Tibial artery (tissue), 4 donors: ENCODE data around the gene ARFGEF3.

Experiments
- DNase-seq, 2 donors: peaks; one replicate each; pipeline ENCODE4 v3.0.0-alpha.2; 2019
- H3K27ac ChIP-seq, 2 donors: fragments of 200-600 bp; sonication (generic) in 1 of 2; 1 replicate in 1 of 2; 2 replicates in 1 of 2; pipeline ENCODE4 v1.5.1; 2018 to 2019; ENCODE audit warnings: mild to moderate bottlenecking in 1 of 2
- H3K27me3 ChIP-seq, 2 donors: fragments of 200-600 bp; sonication (generic) in 1 of 2; one replicate each; pipeline versions ENCODE4 v1.5.1 to v1.6.0; 2016 to 2019
- H3K36me3 ChIP-seq, 3 donors: fragments of 200-600 bp; sonication (generic) in 2 of 3; one replicate each; pipeline ENCODE4 v1.5.1; 2016 to 2019; ENCODE audit warnings: mild to moderate bottlenecking in 2 of 3
- H3K4me1 ChIP-seq, 4 donors: fragments of 200-600 bp; sonication (generic) in 2 of 4; 1 replicate in 3 of 4; 2 replicates in 1 of 4; pipeline ENCODE4 v1.5.1; 2016 to 2019
- H3K4me3 ChIP-seq, 2 donors: fragments of 200-600 bp; sonication (generic) in 1 of 2; 1 replicate in 1 of 2; 2 replicates in 1 of 2; pipeline ENCODE4 v1.5.1; 2018 to 2019; ENCODE audit warnings: mild to moderate bottlenecking in 2 of 2
- H3K9me3 ChIP-seq, 3 donors: fragments of 200-600 bp; sonication (generic) in 1 of 3; one replicate each; pipeline ENCODE4 v1.5.1; 2016 to 2019
- CTCF ChIP-seq, 2 experiments: fragments of 200-600 bp in 1 of 2; fragments of 450-650 bp in 1 of 2; IDR thresholded peaks; one replicate each; pipeline ENCODE4 v1.5.1; 2017 to 2019; ENCODE audit warnings: antibody characterized with exemption in 2 of 2, mild to moderate bottlenecking in 1 of 2, moderate library complexity in 1 of 2
- intact Hi-C: fragments of 100-400 bp; cut with DNase I; formaldehyde crosslinking; loops from one replicate; pipeline ENCODE4 v1.15.0; 2023; ENCODE audit warnings: low total_unique reads

Gene ARFGEF3

GRCh38 chr6:138308731-138309110, 147.0 kb downstream of the ARFGEF3 start:
- no peak for TF ChIP-seq CTCF (IDR thresholded peaks at IDR 0.05)
- H3K9me3 ChIP-seq: no peaks in the 10 kb centered on the region
- no peak overlapping the region for H3K4me3 ChIP-seq
- no peak for DNase-seq
- no peaks in the 10 kb centered on the region for H3K4me1 ChIP-seq
- no peaks in the 10 kb centered on the region for H3K27me3 ChIP-seq
- intact Hi-C loops: no loop called here
- no peak overlapping the region for H3K27ac ChIP-seq
- H3K36me3 ChIP-seq: no peaks in the 10 kb centered on the region

- no peak for TF ChIP-seq CTCF (IDR thresholded peaks at IDR 0.05)
- H3K9me3 ChIP-seq: no peaks in the 10 kb centered on the region
- H3K4me1 ChIP-seq: no peaks in the 10 kb centered on the region
- no peaks in the 10 kb centered on the region for H3K27me3 ChIP-seq
- no peak for DNase-seq
- intact Hi-C loops: no loop called here
- H3K36me3 ChIP-seq: no peaks in the 10 kb centered on the region
- H3K4me3 ChIP-seq: no peak overlapping the region
- H3K27ac ChIP-seq: no peak overlapping the region
These were observed 148.0 kb downstream of the ARFGEF3 start for GRCh38 chr6:138309695-138310094.

- intact Hi-C loops: no loop called here
- DNase-seq: no peak
- TF ChIP-seq CTCF (IDR thresholded peaks at IDR 0.05): no peak
These were observed 148.6 kb downstream of the ARFGEF3 start for GRCh38 chr6:138310294-138310693.

GRCh38 chr6:138310821-138311220, 149.1 kb downstream of the ARFGEF3 start:
- no peaks in the 10 kb centered on the region for H3K27me3 ChIP-seq
- H3K4me1 ChIP-seq: no peaks in the 10 kb centered on the region
- H3K4me3 ChIP-seq: no peak overlapping the region
- no peaks in the 10 kb centered on the region for H3K36me3 ChIP-seq
- no peak overlapping the region for H3K27ac ChIP-seq
- DNase-seq: no peak
- TF ChIP-seq CTCF (IDR thresholded peaks at IDR 0.05): no peak
- intact Hi-C loops: no loop called here
- no peaks in the 10 kb centered on the region for H3K9me3 ChIP-seq

More at GRCh38 chr6:138310294-138310693, 148.6 kb downstream of the ARFGEF3 start:
- Histone ChIP-seq H3K9me3 (no peaks in the 10 kb centered on the region), H3K27ac (no peak overlapping the region), H3K27me3 (no peaks in the 10 kb centered on the region), H3K36me3 (no peaks in the 10 kb centered on the region), H3K4me3 (no peak overlapping the region), H3K4me1 (no peaks in the 10 kb centered on the region)

GRCh38 chr6:138311268-138311667, 149.5 kb downstream of the ARFGEF3 start:
- TF ChIP-seq CTCF (IDR thresholded peaks at IDR 0.05): no peak
- DNase-seq: no peak
- Histone ChIP-seq H3K9me3 (no peaks in the 10 kb centered on the region), H3K4me1 (no peaks in the 10 kb centered on the region), H3K4me3 (no peak overlapping the region), H3K27me3 (no peaks in the 10 kb centered on the region), H3K27ac (no peak overlapping the region), H3K36me3 (no peaks in the 10 kb centered on the region)
- intact Hi-C loops: no loop called here

DNA sequence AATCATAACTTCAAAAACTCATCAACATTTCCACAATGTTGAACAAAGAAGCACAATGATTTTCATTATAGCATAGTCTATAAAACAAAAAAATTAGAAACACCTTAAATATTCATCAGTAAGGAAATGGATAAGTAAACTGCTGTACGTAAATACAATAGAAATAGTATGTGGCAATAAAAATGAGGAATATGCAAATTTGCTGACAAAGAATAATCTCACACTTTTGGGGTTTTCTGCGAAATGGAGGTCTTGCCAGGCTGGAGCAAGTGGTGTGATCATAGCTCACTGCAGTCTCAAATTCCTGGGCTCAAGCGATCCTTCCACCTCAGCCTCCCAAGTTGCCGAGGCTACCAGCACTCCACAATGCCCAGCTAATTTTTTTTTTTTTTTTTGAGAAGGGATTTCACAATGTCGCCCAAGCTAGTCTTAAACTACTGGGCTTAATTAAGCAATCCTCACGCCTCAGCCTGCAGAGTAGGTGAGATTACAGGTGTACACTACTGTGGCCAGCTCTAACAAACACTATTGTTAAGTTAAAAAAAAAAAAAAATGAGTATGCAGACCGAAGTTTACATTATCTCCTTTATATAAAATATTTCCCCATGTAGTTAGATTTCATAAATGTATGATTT, 157.1 kb downstream of the ARFGEF3 start:
- intact Hi-C loops: no loop called here
- Histone ChIP-seq H3K36me3 (peaks cover 0 to 2% (median 0%) of the 10 kb centered on the region in 3 donors), H3K27me3 (no peaks in the 10 kb centered on the region), H3K9me3 (no peaks in the 10 kb centered on the region), H3K4me1 (no peaks in the 10 kb centered on the region), H3K4me3 (no peak overlapping the region), H3K27ac (no peak overlapping the region)
- TF ChIP-seq CTCF (IDR thresholded peaks at IDR 0.05): no peak
- DNase-seq: no peak
